Left lung (tissue), 10 donors: ENCODE results near the gene CAMTA1. TPM values are rescaled to one million over a fixed set of nuclear protein-coding genes. Genes with fewer than 3 reads are reported as not detected.

Source experiments
- ATAC-seq: fragments of 200-7000 bp; cut with Tn5 transposase; one replicate; pipeline ENCODE4 v1.9.1; 2020; ENCODE audit warnings: moderate library complexity
- DNase-seq, 4 donors: peaks; one replicate each; pipeline ENCODE4 v3.0.0-alpha.2; 2013 to 2020
- H3K27ac ChIP-seq, 2 donors: fragments of 200-600 bp; sonication (generic) in 1 of 2; one replicate each; pipeline versions ENCODE4 v1.5.0 to v1.8.0; 2020 to 2021
- H3K27me3 ChIP-seq, 2 donors: fragments of 200-600 bp; sonication (generic) in 1 of 2; one replicate each; pipeline versions ENCODE4 v1.5.0 to v1.8.0; 2020 to 2021
- H3K36me3 ChIP-seq, 2 donors: fragments of 200-600 bp; sonication (generic) in 1 of 2; one replicate each; pipeline versions ENCODE4 v1.5.0 to v1.8.0; 2020 to 2021
- H3K4me1 ChIP-seq, 2 donors: fragments of 200-600 bp; one replicate each; pipeline ENCODE4 v1.8.0; 2021
- H3K4me3 ChIP-seq, 2 donors: fragments of 200-600 bp; sonication (generic) in 1 of 2; one replicate each; pipeline versions ENCODE4 v1.5.0 to v1.8.0; 2020 to 2021; ENCODE audit warnings: mild to moderate bottlenecking in 1 of 2
- H3K9me3 ChIP-seq, 2 donors: fragments of 200-600 bp; sonication (generic) in 1 of 2; one replicate each; pipeline versions ENCODE4 v1.5.0 to v1.8.0; 2020 to 2021
- intact Hi-C, 2 donors: fragments of 100-400 bp; cut with DNase I; formaldehyde crosslinking; loops; one replicate each; pipeline versions ENCODE4 v1.11.2 to v1.14.2; 2022
- polyA plus RNA-seq, 6 donors: library from polyadenylated mRNA; unstranded; fragments of 120-200 nt; gene quantifications; one replicate each; pipeline ENCODE4 v1.2.1, GENCODE V29; 2013; ENCODE audit not compliant: insufficient read length in 6 of 6
- total RNA-seq, 2 donors: library from RNA; stranded (reverse); fragmentation: NEBNext Ultra II Directional; extraction: Animal tissue kit (Norgen Biotek cat#: 25700); gene quantifications; one replicate each; pipeline ENCODE4 v1.2.1, GENCODE V29; 2021
- TF ChIP-seq, protein P1 (sequence below), 2 donors: fragments of 200-600 bp; sonication (generic) in 1 of 2; IDR thresholded peaks; one replicate each; pipeline versions ENCODE4 v1.5.0 to v1.8.0; 2021; ENCODE audit warnings: antibody characterized with exemption in 2 of 2
- donor health status: DM: no; HTN: yes; CAD: no.
- donor health status: DM: no; HTN: no; CAD: no.

The CAMTA1 gene
- total and polyA plus RNA-seq, 8 donors, result 42.7 to 69.1 (median 49.4) TPM

- intact Hi-C loops, result no loop called here
- Histone ChIP-seq H3K4me1 (peaks cover 5% of the 10 kb centered on the region in 2 donors), H3K36me3 (no peaks in the 10 kb centered on the region), H3K27ac (no peak overlapping the region), H3K27me3 (no peaks in the 10 kb centered on the region), H3K9me3 (no peaks in the 10 kb centered on the region), H3K4me3 (no peak overlapping the region)
- TF ChIP-seq, protein P1, sequence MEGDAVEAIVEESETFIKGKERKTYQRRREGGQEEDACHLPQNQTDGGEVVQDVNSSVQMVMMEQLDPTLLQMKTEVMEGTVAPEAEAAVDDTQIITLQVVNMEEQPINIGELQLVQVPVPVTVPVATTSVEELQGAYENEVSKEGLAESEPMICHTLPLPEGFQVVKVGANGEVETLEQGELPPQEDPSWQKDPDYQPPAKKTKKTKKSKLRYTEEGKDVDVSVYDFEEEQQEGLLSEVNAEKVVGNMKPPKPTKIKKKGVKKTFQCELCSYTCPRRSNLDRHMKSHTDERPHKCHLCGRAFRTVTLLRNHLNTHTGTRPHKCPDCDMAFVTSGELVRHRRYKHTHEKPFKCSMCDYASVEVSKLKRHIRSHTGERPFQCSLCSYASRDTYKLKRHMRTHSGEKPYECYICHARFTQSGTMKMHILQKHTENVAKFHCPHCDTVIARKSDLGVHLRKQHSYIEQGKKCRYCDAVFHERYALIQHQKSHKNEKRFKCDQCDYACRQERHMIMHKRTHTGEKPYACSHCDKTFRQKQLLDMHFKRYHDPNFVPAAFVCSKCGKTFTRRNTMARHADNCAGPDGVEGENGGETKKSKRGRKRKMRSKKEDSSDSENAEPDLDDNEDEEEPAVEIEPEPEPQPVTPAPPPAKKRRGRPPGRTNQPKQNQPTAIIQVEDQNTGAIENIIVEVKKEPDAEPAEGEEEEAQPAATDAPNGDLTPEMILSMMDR (IDR thresholded peaks at IDR 0.05), result no peak
- ATAC-seq (no peak), DNase-seq (peak in 1 of 4 donors; percentile 24)
Observed at GRCh38 chr1:7479571-7479970, 694.3 kb downstream of the CAMTA1 start.

DNA sequence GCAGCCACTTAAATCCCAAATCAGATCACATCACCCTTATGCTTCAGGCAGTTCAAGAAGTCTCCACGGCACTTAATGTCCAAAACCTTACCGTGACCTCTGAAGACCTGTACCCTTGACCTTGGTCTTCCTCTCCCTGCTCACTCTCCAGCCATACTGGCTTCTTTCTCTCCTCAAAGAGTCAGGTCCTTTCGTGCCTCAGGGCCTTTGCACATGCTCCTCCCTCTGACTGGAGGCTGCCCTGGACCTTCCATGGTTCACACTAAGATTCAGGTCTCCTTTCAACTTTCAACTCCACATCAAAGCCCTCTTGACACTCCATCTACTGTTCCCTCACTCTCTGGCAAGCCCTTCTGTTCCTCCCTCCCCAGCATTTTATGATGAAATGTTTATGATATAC lies 695.9 kb downstream of the CAMTA1 start:
- H3K4me1 ChIP-seq, result peaks cover 5% of the 10 kb centered on the region in 2 donors
- no peak for ATAC-seq
- DNase-seq, result peak in 1 of 4 donors; percentile 6
- H3K9me3 ChIP-seq, result no peaks in the 10 kb centered on the region
- no peaks in the 10 kb centered on the region for H3K27me3 ChIP-seq
- H3K4me3 ChIP-seq, result no peak overlapping the region
- intact Hi-C loops, result no loop called here
- no peaks in the 10 kb centered on the region for H3K36me3 ChIP-seq
- H3K27ac ChIP-seq, result no peak overlapping the region
- TF ChIP-seq, protein P1 (IDR thresholded peaks at IDR 0.05), result no peak

DNA sequence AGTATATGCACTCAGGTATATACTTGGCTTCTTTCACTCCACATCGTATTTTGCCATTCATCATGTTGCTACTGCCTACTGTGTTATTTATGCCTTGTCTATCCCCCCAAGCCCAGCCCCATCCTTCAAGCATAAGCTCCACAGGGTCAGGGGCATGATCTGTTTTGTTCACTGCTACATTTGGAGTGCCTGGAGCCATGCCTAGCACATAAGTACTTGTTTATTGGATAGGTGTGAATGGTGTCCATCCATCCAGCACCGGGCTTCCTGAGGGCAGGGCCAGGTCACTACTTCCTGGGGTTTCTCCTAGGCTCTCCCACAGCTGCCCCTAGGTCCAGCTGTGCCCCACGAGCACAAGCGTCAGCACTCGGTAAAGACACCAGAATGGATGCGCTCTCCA lies 696.8 kb downstream of the CAMTA1 start:
- no peak overlapping the region for H3K4me3 ChIP-seq
- H3K4me1 ChIP-seq, result peaks cover 5% of the 10 kb centered on the region in 2 donors
- TF ChIP-seq, protein P1 (IDR thresholded peaks at IDR 0.05), result no peak
- no peak overlapping the region for H3K27ac ChIP-seq
- no peaks in the 10 kb centered on the region for H3K27me3 ChIP-seq
- ATAC-seq (no peak), DNase-seq (peak in 1 of 4 donors; percentile 34)
- no peaks in the 10 kb centered on the region for H3K9me3 ChIP-seq
- intact Hi-C loops, result no loop called here
- H3K36me3 ChIP-seq, result no peaks in the 10 kb centered on the region

DNA sequence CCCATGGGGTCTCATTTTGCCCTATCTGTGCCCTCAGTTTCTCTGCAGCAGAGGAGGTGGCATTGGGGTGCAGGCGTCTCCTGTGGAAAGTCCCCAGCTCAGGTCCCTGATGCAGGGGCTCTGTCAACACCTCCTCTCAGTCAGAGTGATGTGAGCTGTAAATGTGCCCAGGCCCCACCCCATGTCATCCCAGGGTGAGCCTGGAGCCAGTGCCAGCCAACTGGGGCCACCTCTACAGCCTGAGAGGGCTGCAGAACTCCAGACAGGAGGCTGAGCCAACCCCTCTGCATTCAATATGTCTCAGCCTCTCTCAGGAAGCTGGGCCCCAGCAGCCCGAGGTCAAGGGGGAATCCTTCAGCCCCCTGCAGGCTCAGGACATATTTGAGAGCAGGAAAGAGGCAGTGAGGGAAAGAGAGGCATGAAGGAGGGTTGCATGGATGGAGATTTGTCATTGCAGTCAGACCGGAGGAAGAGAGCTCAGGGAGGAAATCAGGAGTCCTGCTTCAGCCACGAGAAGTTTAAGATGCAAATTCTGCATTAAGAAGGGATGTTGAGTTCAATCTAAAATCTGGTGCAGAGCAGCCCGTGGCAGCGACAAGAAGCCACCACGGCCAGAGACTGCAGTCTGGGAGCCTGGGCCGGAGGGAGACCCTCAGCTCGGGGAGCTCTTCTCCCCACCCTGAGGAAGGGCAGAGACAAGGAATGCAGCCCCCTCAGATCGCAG lies 697.7 kb downstream of the CAMTA1 start:
- H3K36me3 ChIP-seq, result no peaks in the 10 kb centered on the region
- TF ChIP-seq, protein P1 (IDR thresholded peaks at IDR 0.05), result no peak
- DNase-seq (peak in 1 of 4 donors; percentile 31), ATAC-seq (no peak)
- H3K4me1 ChIP-seq, result peaks cover 5% of the 10 kb centered on the region in 2 donors
- no peak overlapping the region for H3K27ac ChIP-seq
- no peaks in the 10 kb centered on the region for H3K9me3 ChIP-seq
- intact Hi-C loops, result no loop called here
- H3K4me3 ChIP-seq, result no peak overlapping the region
- no peaks in the 10 kb centered on the region for H3K27me3 ChIP-seq

DNA sequence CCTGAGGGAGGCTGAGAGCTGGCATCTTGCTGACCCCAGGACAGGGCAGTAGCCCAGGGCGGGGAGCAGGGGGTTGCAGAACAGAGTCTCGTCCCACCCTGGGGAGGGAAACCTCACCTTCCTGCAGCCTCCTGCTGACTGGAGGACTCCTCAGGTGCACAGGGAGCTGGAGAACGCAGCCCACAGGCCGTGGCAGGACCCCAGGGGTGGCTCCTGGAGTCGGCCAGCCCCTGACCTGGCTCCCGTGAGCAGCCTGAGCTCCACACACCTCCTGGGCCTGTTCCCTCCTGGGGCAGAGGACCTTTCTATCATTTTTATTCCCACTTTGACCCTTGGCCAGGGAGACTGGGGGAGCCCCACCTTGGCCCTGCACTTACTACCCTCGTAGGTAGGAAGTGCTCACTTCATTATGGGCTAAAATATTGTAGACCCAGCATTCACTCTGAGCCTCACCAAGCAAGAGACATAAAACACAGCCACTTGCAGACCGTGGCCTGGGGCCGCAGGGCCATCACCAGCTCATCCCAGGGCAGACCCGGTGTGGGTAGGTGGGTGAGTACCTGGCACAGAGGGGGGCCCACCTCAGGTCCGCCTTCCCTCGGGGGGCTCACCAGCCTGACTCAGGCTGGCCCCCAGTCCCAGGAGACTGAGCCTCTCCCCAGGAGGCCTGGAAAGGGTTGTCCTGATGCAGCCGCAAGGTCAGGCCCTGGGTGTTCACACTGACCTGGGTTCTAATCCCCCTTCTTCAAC lies 698.6 kb downstream of the CAMTA1 start:
- H3K9me3 ChIP-seq, result no peaks in the 10 kb centered on the region
- no peaks in the 10 kb centered on the region for H3K36me3 ChIP-seq
- intact Hi-C loops, result no loop called here
- no peak overlapping the region for H3K4me3 ChIP-seq
- ATAC-seq (no peak), DNase-seq (peak in 1 of 4 donors; percentile 62)
- H3K27ac ChIP-seq, result no peak overlapping the region
- TF ChIP-seq, protein P1 (IDR thresholded peaks at IDR 0.05), result no peak
- H3K27me3 ChIP-seq, result no peaks in the 10 kb centered on the region
- H3K4me1 ChIP-seq, result peaks cover 0 to 3% of the 10 kb centered on the region in 2 donors
